ENCODE measurements around the gene HTATIP2.

GRCh38 chr11:20406484-20406883, 43.0 kb downstream of the HTATIP2 start:
- TF ChIP-seq CTCF (IDR thresholded peaks at IDR 0.05) (no peak), MAZ (IDR thresholded peaks at IDR 0.05; ENCODE audit: borderline replicate concordance, low read depth, low read length) (no peak), POLR2A (IDR thresholded peaks at IDR 0.05; ENCODE audit: low read length) (no peak)

Data from A549 (cell line).